GM12892 (cell line): ENCODE results near the gene BRAP.
"Not testable (repeated sequence)": the region's sequence is repeated elsewhere in the genome, so short reads cannot be mapped to it uniquely, and the experiment has no call there.

Experiments used
- DNase-seq: peaks from one replicate; pipeline ENCODE4 v3.0.0; 2011; ENCODE audit not compliant: insufficient read length
- FAIRE-seq: peaks from 2 replicates; lab custom pipeline; 2011; peaks lifted over from hg19 to GRCh38; lab: Jason Lieb, UNC
- POLR2A ChIP-seq: IDR thresholded peaks from 2 replicates; pipeline ENCODE4 v1.6.1; 2011; ENCODE audit warnings: low read depth, low read length, control low read depth
- POLR2AphosphoS5 ChIP-seq: IDR thresholded peaks from 2 replicates; pipeline ENCODE4 v1.6.1; 2011; ENCODE audit warnings: low read depth, low read length, control low read depth
- TAF1 ChIP-seq: IDR thresholded peaks from 2 replicates; pipeline ENCODE4 v1.6.1; 2011; ENCODE audit warnings: low read depth, mild to moderate bottlenecking, control low read depth, low read length, borderline replicate concordance

BRAP gene

DNA sequence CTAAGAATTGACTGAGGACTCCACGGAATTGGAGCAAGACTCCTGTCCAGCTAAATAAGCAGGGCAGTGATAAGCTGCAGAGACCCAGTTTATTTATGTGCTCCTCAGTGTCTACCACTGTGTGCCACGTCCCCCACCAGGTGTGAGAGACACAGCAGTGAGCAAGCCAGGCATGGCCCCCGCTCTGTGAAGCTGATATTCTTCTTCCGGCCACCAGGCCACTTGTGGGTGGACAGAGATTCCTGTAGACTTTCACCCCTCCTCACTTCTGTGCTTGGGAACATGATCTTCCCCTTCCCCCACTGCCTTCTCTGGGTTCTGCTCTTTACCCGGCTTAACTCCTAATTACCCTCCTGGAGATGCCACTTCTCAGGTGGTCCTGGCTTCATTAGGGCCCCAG, 21.3 kb downstream of the BRAP start:
- DNase-seq: no peak
- FAIRE-seq: no peak
- TF ChIP-seq POLR2A (no peak), POLR2AphosphoS5 (no peak), TAF1 (no peak)

DNA sequence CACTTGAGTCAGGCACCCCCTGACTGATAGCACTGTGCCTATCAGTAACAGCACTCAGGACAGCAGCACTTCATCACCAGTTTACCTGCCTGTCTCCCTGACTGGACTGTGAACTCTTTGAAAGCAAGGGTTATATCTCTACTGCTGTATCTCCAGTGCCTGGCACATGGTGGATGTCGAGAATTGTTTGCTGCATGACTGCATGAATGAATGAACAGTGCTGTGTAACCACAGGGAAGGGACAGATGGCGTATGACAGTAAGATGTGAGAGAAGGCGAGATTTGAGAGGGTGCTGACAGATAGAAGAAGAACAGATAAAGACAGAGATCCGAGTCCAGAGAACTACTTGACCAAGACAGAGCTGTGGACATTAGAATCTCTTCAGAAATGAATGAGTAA, 29.7 kb downstream of the BRAP start:
- DNase-seq (no peak), FAIRE-seq (no peak)
- no peak for TF ChIP-seq TAF1
- no peak for TF ChIP-seq POLR2A
- TF ChIP-seq POLR2AphosphoS5: no peak

GRCh38 chr12:111655356-111655755, 30.4 kb downstream of the BRAP start:
- FAIRE-seq: no peak
- no peak for DNase-seq
- no peak for TF ChIP-seq TAF1
- TF ChIP-seq POLR2A: no peak
- no peak for TF ChIP-seq POLR2AphosphoS5

DNA sequence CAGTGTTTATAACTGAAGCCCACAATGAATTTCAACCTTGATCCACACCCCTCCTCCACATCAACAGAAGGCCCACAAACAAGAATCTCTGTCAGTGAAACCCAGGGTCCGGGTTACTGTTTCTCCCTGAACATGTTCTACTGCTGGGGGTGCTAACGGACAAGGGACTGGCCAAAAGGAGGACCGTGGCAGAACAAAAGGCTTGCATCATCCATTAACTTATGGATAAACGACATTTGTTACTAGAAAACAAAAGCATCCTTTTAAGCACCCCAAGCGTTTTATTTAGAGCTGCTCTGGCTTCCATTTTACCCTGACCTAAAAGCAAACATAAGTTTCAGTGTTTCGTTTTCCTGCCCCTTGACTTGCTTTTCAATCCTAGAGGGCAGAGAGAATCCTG, 32.2 kb downstream of the BRAP start:
- TF ChIP-seq TAF1 (no peak), POLR2AphosphoS5 (no peak), POLR2A (no peak)
- no peak for DNase-seq
- no peak for FAIRE-seq

GRCh38 chr12:111652530-111652929, 33.2 kb downstream of the BRAP start:
- not testable (repeated sequence) for DNase-seq, FAIRE-seq

DNA sequence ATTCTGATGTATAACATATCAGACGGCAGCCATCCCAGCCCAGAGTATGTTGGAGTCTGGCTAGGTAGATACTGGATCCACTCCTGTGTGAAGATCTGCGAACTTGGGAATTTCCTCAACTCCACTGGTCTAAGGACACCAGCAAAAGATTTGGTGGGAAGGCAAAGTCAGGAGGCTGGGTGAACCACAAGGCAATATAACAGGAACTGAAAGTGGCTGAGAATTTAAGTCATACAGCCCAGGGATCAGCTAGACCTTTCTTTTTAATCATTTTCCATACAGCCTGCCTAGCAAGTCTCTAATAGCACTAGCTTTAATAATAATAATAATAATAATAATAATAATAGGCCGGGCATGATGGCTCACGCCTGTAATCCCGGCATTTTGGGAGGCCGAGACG, 34.8 kb downstream of the BRAP start:
- FAIRE-seq (no peak), DNase-seq (no peak)
- TF ChIP-seq POLR2A: no peak
- TF ChIP-seq TAF1: no peak
- TF ChIP-seq POLR2AphosphoS5: no peak

DNA sequence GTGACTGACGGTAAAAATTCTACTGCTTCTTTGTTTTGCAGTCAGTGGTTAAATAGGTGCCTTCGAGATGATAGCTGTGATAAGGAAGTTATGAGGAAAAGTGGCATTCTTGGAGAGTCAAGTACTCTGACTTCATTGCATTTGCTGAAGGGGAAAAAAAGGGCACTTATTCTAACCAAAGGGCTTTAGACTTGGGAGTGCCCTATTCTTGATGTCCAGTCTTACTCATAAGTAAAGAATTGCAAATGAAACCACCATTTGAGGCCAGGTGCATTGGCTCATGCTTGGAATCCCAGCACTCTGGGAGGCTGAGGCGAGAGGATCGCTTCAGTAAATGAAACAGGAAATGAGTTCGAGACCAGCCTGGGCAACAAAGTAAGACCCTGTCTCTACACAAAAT, 40.3 kb downstream of the BRAP start:
- TF ChIP-seq POLR2AphosphoS5 (no peak), POLR2A (no peak), TAF1 (no peak)
- FAIRE-seq (no peak), DNase-seq (no peak)

DNA sequence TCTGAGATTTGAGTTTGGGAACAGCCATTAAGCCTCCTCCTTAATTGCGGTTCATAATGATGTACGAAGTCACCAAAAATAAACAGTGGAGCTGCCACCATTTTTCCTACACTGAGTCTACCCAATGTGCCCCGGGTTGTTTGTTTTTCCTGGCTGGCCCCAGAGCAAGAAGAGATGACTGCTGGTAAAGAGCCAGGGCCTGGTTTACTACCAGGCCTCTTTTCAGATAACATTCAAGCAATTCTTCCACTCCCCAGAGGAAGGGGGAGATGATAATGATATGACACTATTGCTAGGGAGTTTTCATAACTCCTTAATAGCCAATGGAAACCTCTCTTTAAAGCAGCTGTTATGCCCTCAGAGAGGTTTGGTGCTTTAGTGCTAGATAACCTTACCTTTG, 42.3 kb downstream of the BRAP start:
- no peak for FAIRE-seq
- TF ChIP-seq POLR2A: no peak
- no peak for TF ChIP-seq POLR2AphosphoS5
- TF ChIP-seq TAF1: no peak
- no peak for DNase-seq

DNA sequence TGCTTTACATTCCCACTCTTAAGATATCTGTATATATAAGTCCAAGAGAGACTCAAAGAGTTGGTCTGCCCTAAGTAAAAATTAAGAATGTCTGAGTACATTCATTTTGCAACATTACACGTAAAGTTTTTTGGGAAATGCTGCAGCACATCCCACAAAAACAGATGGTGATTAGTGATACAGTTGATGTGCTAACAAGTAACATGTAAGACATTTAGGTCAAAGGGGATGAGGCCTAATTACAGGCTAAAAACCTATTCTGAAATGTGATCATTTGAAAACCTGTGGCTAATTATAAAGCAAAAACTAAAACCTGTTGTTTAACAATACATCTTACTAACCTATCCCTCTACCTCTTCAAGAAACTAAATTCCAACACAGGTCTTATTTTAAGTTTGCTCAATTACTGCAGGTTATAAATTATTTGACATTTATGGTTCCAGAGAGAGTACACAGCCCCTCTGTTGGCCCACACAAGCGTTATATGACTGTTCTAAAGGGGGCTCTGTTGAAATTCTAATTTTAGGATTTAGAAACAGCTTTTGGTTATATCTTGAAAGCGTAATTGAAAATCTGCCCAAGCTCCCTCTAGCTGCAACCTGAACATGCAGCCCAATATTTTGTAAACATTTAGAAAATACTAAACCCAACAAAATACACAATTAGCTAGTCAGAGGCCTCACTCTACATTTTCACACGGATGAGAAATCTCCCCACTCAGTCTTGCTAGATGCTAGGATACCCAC, 42.9 kb downstream of the BRAP start:
- TF ChIP-seq POLR2AphosphoS5 (no peak), TAF1 (no peak), POLR2A (no peak)
- FAIRE-seq: no peak
- no peak for DNase-seq

- TF ChIP-seq TAF1 (no peak), POLR2A (no peak), POLR2AphosphoS5 (no peak)
- no peak for FAIRE-seq
- no peak for DNase-seq
These were observed 45.2 kb downstream of the BRAP start for GRCh38 chr12:111640506-111640905.

DNA sequence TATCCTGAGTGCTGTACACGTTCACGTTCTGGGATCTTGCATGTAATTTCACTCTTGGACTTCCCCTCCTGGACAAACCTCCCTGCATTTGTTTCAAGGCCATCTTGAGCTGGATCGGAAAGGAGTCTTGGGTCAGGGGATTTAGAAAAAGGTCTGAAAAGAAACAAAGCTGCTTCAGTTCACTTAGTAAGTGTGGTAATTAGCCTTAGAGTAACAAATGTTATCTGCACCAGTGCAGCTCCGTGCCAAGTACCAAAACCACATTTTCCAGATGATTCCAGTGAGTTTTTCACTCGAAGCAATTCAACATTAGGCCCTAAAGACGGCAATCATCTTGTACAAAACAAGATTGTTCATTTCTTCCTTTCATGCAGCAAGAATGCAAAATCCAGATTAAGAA, 47.2 kb downstream of the BRAP start:
- no peak for FAIRE-seq
- TF ChIP-seq TAF1 (no peak), POLR2AphosphoS5 (no peak), POLR2A (no peak)
- DNase-seq: no peak

GRCh38 chr12:111636209-111636945, 49.4 kb downstream of the BRAP start:
- TF ChIP-seq POLR2A (no peak), POLR2AphosphoS5 (no peak), TAF1 (no peak)
- FAIRE-seq: no peak
- DNase-seq: no peak
